ENCODE measurements around the gene SIGLECL1.
A peak's percentile ranks its signal among the peaks of the same experiment; 100 is the strongest.

The SIGLECL1 gene

DNA sequence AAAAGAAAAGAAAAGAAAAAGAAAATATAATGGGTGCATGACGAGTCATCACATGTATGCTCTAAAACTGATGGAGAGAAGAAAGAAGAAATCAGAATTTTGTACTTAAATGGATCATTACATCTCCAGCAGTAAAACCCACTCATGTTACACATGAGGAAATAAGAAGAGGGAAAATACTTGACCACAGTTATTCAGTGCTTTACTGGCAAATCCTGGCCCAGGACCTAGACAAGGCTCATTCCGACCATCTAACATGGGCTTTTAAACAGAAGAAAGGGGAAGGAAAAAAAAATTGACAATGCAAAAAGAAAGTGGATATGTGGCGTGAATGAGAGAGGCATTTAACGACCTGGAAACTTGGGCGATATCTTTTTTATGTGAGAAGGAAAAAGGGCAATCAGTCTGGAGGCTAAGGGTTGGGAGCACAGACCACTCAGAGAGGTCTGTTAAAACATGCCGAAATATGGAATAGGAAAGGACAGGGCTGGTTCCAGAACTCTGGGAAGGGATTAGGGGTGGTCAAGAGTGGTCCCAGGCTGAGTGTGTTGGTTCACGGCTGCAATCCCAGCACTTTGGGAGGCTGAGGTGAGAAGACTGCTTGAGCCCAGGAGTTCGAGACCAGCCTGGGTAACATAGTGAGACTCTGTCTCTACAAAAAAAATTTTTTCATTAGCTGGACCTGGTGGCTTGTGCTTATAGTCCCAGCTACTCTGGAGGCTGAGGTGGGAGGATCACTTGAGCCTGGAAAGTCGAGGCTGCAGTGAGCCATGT lies 1.6 kb downstream of the SIGLECL1 start:
- no peak for DNase-seq (ENCODE audit: low spot score)

DNA sequence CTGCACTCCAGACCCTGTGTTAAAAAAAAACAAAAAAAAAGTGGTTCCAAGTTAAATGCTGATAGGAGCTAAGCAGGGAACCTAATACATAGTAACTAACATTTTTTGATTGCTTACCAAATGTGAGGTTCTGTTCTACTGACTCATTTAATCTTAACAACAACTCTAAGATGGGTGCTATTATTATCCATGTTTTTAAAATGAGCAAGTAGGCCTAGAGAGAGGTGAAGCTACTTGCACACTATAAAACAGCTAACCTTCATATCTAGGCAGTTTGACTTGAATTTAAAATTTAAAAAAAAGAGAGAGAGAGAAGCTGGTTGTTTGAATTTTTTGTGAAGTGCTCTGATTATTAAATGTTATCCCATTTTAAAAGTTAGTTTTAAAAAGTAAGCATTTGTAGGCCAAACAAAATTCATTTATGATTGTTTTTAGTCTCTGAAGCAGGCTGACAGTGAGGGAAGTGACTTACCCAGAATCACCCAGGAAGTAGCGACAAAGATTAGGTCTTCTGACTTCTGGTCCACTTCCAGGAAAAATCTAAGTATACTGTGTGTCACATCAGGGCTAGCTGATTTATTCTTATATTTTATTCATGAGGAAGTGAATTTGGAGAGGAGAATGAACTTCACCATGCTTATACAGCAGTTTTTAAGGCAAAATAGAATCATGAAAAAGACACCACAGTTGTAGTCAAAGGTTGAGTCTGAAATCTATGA lies 2.4 kb downstream of the SIGLECL1 start:
- DNase-seq (ENCODE audit: low spot score) = no peak

DNA sequence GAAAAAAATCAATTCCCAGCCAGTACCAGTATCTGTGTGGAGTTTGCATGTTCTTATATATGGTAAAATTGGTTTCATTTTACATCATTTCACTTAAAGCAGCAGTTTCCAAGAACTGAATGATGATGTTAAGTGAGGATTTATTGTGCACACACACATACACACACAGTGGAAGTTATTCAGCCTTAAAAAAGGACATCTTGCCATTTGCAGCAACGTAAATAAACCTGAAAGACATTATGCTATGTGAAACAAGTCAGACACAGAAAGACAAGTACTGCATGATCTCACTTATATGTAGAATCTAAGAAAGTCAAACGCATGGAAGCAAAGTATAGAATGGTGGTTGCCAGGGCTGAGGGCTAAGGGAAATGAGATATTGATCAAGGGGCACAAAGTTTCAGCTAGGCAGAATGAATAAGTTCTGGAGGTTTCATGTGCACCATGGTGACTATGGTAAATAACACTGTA lies 5.3 kb downstream of the SIGLECL1 start:
- DNase-seq (ENCODE audit: low spot score) = no peak

DNA sequence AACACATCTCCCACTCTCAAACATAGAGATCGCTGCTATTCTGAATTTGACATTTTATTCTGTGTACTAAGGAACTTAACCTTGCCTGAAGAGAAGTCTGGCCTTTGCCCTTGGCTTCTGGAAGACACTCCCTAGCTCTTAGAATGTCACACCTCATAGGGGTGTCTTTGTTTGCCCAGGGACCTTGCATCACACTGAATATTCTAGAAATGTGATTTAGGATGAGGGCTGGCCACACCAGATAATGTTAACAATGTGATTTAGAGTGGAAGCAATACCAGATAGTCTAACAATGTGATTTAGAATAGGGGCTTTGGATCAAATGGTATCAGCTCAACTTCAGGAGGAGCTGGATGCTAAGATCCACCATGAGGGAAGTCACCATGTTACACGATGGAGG lies 6.6 kb downstream of the SIGLECL1 start:
- no peak for DNase-seq (ENCODE audit: low spot score)

DNA sequence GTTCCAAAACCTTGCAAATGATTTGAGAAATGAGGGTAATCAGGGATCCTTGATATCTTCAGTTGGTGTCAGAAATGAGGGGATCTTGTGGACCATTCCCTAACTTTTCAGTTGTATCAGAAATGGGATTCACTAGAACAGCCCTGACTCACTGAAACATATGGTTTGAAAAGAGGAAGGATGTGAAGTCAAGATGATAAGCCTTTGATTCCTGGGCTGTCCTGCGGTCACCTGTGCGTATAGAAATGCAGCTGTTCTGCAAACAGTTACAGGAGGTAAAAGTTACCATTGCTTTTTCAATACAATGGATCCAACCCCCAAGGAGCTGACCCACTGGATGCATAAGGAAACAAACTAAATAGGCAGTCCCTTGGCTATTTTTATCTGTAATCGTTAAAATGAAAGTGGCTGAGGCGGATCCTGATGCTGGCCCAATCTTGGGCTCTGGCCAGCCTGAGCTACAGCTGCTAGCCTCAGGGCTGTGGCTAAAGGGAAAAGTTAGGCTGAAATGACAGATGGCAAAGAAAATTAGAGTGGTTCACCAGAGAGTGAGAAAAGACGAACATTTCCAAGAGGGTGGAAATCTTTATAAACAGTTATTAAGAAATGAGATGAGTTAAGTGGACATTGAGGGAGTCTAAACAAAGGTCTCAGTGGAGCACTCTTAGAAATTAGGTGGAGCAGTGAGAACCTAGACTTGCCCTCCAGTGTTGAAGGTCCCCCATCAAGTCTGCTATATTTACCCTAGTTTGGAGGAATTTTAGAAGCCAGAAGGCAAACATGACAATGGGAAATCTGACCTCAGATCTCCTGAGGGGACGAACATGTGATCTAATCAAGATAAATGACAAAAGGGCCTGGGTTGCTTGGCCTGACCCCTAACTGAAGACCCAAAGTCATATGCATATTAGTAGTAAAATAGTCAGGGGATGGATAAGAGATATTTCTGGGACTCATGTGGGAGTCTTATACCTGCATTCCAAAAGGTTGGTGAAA lies 7.6 kb downstream of the SIGLECL1 start:
- no peak for DNase-seq (ENCODE audit: low spot score)

DNA sequence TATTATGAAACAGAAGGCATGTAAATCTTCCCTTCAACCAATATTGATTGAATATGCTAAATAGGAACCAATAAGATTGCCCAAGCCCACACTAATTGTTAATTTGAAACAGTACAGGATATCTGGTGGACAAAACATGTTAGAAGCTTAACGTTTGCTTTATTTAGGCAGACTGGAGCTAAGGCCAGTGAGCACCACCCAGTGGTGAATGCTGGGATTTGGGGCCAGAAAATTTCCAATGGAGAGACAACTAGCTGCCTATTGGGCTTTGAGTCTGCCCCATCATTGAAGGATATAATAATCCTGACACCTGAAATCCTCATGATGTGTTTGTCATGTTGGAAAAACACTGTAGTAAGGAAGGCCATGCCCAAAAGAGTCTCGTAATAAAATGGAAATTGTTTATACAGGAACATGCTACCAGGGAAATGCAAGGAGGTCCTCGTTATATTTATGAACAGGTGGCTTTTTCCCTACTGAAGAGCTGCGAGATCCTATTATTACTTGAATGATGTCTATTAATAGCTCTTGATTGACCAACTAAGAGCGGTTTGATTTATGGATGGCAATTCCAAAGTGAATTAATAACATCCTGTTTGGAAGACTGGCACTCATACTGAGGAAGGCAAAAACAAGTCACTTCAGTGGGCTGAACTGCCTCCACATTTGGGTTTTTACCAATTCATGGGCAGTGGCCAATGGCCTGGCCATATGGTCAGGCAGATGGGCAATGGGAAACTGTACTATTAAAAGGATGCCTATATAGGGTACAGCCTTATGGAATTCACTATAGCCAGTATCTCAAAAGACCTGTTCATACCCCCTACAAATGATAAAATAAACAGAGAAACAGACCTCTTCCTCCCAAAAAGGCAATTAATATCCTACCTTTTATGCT lies 8.7 kb downstream of the SIGLECL1 start:
- peak; percentile 62 for DNase-seq (ENCODE audit: low spot score)

DNA sequence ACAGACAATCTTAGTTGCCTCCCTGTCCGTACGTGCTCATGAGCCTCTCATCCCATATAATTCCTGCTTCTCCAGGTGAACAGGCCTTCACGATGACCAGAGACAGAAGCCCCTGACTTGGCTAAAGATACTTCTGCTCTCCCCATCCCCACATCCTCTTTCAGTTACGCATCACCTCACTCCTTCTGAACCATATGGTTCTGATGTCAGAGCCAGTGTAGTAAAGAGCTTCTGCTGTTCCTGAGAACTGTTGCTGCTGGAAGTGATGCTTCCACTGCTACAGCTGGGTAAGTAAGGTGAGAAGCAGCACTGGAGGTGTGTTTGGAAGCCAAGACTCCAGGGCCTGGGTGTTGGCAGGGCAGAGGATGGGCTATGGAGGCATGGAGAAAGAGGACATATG lies 12.9 kb downstream of the SIGLECL1 start:
- no peak for DNase-seq (ENCODE audit: low spot score)

DNA sequence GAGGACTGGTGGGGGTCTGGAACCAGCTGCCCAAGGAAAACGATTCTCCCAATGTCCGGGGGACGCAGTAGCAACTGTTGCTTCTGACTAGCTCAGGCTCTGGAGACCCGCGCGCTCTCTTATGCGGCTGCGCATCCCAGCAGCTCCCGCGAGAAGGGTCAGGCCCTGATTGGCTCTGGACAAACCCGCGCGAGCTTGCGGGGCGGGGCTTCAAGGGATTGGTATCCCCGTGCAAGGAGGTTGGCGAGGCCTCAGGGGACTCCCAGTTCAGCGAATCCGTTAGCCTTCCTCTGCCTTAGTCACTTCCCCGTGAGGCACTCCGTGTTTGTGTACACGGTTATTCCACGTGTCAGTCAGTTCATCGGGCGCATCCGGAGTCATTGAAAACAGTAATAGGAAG lies 20.2 kb downstream of the SIGLECL1 start:
- DNase-seq (ENCODE audit: low spot score) = no peak

DNA sequence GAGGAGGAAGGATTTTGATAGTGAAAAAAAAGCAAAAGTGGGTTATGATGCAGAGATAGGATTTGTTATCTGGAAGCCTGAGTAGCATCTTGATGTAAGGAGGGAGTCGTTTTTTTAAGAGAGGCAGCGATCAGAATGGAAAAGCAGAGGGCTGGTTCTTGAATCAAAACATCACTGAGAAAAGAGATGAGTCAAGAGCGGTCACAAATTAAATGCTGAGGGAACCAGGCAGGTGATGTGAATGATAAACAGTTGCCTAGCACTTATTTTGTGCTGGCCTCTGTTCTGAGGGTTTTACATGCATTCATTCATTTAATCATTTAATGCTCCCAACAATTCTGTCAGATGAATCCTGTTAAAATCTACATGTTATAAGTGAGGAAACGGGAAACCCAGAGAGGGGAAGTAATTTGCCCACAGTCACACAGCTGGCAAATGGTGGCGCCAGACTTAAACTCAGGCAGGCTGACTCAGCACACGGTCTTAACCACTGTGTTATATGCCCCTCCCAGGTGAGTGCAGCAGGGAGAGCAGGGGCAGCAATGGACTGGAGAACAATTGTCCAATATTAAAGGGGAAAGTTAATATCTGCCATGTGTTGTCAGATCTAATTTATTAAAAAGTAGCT lies 21.4 kb downstream of the SIGLECL1 start:
- DNase-seq (ENCODE audit: low spot score) = no peak

DNA sequence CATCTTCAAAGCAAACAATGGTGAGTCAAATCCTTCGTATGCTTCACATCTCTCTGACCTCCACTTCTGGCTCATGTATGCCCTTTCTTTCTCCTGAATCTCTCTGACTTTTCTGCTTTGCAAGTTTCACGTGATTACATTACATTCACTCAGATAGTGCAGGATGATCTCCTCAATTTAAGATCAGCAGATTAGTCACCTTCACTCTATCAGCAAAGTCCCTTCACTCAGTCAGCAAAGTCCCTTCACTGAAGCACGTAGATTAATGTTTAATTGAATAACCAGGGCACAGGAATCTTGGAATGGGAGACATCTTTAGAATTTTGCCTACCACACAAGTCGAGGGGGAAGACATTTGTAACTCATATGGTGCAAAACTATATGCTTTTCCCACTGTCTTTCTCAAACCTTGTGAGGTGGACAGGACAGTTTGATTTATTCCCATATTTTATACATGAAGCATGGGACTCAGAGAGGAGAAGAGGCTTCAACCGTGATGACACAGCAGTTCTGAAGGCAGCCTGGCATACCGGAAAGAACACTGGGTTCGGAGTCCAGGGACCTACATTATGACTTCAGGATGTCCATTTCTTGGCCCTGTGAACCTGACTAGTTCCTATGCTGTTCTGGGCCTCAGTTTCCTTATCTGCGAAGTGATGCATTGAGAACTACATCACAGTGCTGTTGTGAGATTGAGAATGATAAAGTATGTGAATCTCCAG lies 23.3 kb downstream of the SIGLECL1 start:
- DNase-seq (ENCODE audit: low spot score) = no peak

DNA sequence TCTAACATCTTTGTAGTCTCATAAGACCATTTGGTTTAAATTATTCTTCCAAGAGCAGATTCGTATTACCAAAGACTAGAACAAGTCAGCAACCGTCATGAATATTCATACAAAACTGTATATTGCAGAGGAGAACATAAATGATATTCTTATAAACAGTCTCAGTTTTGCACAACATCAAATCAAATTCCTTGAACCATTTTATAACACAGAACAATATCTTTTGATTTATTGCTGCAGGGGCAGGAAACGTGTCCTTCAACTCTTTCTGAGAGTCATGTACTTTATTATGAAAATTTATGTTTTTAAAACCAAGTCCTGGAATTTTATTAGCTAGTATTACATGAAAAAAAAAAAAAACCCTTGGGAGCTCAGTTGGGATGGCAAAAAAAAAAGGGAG lies 26.2 kb downstream of the SIGLECL1 start:
- no peak for DNase-seq (ENCODE audit: low spot score)

DNA sequence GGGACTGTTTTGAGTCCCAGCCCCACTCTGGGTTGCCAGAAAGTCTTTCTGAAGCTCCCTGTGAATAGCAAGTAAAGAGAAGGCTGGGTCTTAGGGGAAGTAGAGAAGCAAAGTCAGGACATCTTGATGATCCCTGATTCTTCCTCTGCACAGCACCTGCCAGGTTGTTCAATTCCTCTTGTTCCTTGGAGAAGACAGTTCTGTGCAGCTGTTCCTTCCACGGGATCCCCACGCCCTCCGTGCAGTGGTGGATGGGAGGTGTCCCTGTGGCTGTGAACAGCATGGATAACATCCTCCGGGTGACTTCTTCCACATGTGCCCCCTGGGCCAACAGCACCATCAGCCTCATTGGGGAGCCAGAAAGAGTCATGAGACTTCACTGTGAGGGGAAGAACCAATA lies 31.5 kb downstream of the SIGLECL1 start:
- DNase-seq (ENCODE audit: low spot score) = no peak

DNA sequence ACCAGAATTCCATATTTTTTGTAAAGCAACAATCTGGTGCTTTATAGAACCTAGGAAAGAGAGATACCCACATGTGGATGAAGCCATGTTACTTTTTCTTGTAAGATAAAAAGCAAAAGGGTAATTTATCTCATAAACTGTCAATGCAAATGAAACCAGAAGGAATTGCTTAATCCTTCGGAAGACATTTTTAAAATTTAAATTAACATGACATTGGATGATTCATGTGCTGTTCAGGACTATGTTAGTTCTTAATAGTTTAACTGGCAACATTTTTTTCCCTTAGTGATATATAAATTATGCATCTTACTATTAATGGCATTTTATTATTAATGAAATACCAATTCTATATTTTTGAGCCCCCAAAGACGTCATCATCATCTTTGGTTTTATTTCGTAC lies 34.8 kb downstream of the SIGLECL1 start:
- no peak for DNase-seq (ENCODE audit: low spot score)

DNA sequence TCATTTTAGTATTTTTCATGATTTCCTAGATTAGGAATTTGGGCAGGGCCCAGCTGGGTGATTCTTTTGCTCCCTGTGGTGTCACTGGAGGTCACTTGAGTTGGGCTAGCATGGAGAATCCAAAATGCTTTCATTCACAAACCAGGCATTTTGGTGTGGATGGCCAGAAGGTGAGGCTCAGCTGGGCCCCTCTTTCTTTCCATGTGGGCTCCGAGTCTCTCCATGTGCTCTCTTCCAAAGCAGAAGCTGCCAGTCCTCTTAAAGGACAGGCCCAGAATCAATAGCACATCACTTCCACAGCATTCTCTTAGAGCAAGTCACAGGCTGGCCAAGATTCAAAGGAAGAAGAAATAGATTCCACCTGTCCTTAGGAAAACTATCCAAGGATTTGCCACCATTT lies 38.8 kb downstream of the SIGLECL1 start:
- no peak for DNase-seq (ENCODE audit: low spot score)

DNA sequence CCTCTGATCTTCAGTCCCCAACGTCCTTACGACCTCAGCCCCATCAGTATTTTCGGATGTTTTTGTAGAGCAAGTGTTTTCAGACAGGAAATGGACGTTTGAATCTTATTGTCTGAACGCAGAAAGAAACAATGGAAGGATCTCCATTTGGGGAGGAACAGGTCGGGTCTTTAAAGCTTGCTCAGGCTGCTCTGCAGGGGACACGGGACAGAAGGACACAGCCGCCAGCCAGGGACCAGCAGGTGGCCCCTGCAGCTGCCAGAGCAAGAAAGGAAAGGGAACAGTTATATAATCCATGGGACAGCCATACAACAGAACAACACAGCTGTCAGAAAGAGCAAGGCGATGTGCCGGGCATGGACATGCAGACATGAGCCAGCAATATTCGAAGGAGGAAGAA lies 42.1 kb downstream of the SIGLECL1 start:
- DNase-seq (ENCODE audit: low spot score) = no peak

DNA sequence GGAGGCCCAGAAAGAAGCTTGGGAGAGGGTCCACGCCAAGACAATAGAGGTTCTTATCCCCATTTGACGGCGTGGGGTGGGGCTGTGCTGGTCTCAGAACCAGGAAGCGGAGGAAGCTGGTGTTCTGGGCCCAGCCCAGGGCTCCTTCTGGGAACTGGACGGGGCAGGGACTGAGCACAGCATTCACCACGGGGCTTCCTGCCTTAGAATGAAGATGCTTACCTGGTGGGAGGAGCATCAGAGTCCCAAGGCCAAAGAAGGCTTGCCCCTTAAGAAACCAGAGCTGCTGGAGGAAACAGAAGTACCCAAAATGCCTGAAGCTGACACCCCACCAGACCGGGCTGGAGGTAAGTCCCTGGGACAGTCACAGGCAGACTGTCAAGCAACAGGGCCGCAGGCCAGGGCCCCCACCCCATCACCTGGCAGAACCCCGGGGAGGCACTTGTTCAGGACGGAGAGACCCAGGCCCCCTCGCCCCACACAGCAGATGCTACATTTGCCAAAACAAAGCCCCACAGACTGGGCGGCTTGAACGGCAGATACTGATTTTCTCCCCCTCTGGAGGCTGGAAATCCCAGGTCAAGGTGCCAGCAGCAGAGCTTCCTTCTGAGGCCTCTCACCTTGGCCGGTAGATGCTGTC lies 42.8 kb downstream of the SIGLECL1 start:
- no peak for DNase-seq (ENCODE audit: low spot score)

DNA sequence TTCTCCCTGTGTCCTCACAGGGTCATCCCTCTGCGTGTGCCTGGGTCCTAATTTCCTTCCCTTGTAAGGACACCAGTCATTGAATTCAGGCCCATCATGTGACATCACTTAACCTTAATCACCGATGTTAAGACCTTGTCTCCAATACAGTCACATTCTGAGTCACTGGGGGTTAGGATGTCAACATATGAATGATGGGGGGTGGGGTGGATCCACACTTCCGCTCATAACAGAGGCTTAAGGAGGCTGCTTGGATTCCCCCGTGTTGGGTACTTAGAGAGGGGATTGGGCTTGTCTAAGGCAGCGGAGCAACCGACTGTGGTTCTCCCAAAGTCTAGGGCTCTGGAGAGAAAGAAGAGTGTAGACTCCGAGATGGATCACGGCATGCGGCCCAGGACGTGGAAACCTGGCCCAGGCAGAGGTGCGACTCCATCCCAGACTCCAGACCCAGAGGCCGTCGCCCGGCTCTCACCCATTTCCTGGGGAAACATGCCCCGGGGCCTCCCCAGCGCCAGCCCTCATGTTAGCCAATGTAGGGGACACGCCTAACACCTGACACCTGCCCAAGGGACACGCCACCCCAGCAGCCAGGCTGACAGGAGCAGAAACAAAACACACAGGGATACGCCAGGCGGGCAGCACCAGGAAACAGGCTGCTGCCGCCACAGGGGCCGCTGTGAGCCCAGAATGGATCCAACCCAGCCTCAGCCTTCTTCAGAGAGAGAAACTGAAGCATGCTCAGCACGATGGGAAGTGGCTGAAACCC lies 43.5 kb downstream of the SIGLECL1 start:
- no peak for DNase-seq (ENCODE audit: low spot score)

DNA sequence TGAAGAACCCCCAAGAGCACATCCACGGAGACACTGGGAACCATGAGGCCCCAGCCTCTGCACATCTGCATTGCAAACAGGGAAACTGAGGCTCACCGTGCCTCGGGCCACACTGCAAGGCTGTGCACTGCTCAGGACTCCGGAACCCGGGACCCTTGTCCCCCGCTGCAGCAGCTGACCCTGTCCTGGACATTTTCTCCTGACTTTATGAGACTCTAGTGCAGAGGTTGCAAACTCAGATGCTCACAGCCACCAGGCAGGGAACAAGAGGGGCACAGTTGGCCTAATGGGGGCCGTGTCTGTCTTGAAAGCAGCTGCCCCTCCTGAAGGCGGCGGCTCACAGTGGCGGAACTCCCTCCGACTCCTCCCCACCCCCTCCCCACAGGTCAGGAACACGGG lies 44.1 kb downstream of the SIGLECL1 start:
- DNase-seq (ENCODE audit: low spot score) = no peak
